Activated T-cell treated with anti-CD3 and anti-CD28 coated beads, Interleukin-2, amount 50 U/mL, for 72 hours (primary cell): Measurements from ENCODE around the gene PCSK6. TPM values are rescaled to one million over a fixed set of nuclear protein-coding genes. Genes with fewer than 3 reads are reported as not detected.

ENCODE experiments used
- ATAC-seq, 2 donors: fragments of 150-1000 bp; cut with Tn5 transposase; replicated peaks in 1 of 2; 2 replicates each; pipeline ENCODE4 v1.10.0; 2021; ENCODE audit warnings: moderate library complexity in 2 of 2, mild to moderate bottlenecking in 1 of 2
- DNase-seq, 2 donors: peaks; one replicate each; pipeline ENCODE4 v3.0.0; 2021 to 2022; ENCODE audit warnings: mixed read lengths in 1 of 2
- H3K27ac Mint-ChIP-seq: one replicate; pipeline ENCODE4 v1.8.0; 2022; ENCODE audit warnings: mild to moderate bottlenecking, moderate library complexity, mixed read lengths
- H3K27me3 Mint-ChIP-seq: one replicate; pipeline ENCODE4 v1.8.0; 2022; ENCODE audit warnings: low read depth, mixed read lengths
- H3K36me3 Mint-ChIP-seq, 2 donors: one replicate each; pipeline ENCODE4 v1.8.0; 2022; ENCODE audit warnings: mixed read lengths in 2 of 2, mild to moderate bottlenecking in 1 of 2; ENCODE audit not compliant: insufficient read depth in 2 of 2
- H3K4me1 Mint-ChIP-seq: one replicate; pipeline ENCODE4 v1.8.0; 2022; ENCODE audit warnings: low read depth, mixed read lengths
- H3K4me3 Mint-ChIP-seq, 2 donors: one replicate each; pipeline ENCODE4 v1.8.0; 2022; ENCODE audit warnings: mild to moderate bottlenecking in 2 of 2, mixed read lengths in 2 of 2, moderate library complexity in 2 of 2
- H3K9me3 Mint-ChIP-seq, 2 donors: one replicate each; pipeline ENCODE4 v1.8.0; 2022; ENCODE audit warnings: mixed read lengths in 2 of 2
- total RNA-seq, 2 donors: library from RNA; stranded (reverse); gene quantifications; one replicate each; pipeline ENCODE4 v1.2.3, GENCODE V29; 2022

Gene PCSK6
- total RNA-seq, 2 donors from 2014 or later = 0.51 to 2.3 TPM

GRCh38 chr15:101530224-101530958, 40.9 kb upstream of the PCSK6 start:
- no peak overlapping the region for H3K27ac Mint-ChIP-seq
- DNase-seq (no peak), ATAC-seq (no peak)
- H3K27me3 Mint-ChIP-seq = peaks cover 8% of the 10 kb centered on the region
- H3K36me3 Mint-ChIP-seq = no peaks in the 10 kb centered on the region
- no peaks in the 10 kb centered on the region for H3K4me1 Mint-ChIP-seq
- no peaks in the 10 kb centered on the region for H3K9me3 Mint-ChIP-seq
- no peak overlapping the region for H3K4me3 Mint-ChIP-seq

DNA sequence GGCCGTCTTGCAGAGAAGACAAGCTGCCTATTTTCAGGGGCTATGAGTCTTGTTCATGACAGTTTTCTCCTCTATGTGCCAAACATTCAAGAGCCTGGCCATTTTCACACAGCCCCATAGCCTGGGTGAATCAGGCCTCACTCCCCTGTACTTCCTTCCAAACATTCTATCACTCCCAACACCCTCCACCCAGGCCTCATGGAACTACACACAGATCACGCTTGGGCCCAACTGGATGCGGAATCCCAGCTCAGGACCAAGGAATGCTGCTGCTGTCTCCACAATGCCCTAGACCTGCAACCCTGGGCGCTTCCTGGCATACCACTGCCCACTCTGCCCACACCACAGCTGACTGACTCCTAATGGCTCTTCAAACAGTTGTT, 39.4 kb upstream of the PCSK6 start:
- no peaks in the 10 kb centered on the region for H3K4me1 Mint-ChIP-seq
- no peak for DNase-seq
- no peaks in the 10 kb centered on the region for H3K9me3 Mint-ChIP-seq
- ATAC-seq = no peak
- no peak overlapping the region for H3K4me3 Mint-ChIP-seq
- no peaks in the 10 kb centered on the region for H3K36me3 Mint-ChIP-seq
- no peaks in the 10 kb centered on the region for H3K27me3 Mint-ChIP-seq
- H3K27ac Mint-ChIP-seq = no peak overlapping the region

- ATAC-seq = no peak
- Mint-ChIP-seq H3K4me1 (no peaks in the 10 kb centered on the region), H3K27me3 (no peaks in the 10 kb centered on the region), H3K36me3 (no peaks in the 10 kb centered on the region), H3K9me3 (no peaks in the 10 kb centered on the region), H3K4me3 (no peak overlapping the region), H3K27ac (no peak overlapping the region)
- DNase-seq = no peak
Measured at GRCh38 chr15:101528108-101528916, 38.8 kb upstream of the PCSK6 start.

- ATAC-seq (no peak), DNase-seq (no peak)
- H3K36me3 Mint-ChIP-seq = no peaks in the 10 kb centered on the region
- no peaks in the 10 kb centered on the region for H3K4me1 Mint-ChIP-seq
- peaks cover 6% of the 10 kb centered on the region for H3K27me3 Mint-ChIP-seq
- no peaks in the 10 kb centered on the region for H3K9me3 Mint-ChIP-seq
- H3K27ac Mint-ChIP-seq = no peak overlapping the region
- no peak overlapping the region for H3K4me3 Mint-ChIP-seq
Measured at GRCh38 chr15:101526890-101527289, 37.4 kb upstream of the PCSK6 start.

DNA sequence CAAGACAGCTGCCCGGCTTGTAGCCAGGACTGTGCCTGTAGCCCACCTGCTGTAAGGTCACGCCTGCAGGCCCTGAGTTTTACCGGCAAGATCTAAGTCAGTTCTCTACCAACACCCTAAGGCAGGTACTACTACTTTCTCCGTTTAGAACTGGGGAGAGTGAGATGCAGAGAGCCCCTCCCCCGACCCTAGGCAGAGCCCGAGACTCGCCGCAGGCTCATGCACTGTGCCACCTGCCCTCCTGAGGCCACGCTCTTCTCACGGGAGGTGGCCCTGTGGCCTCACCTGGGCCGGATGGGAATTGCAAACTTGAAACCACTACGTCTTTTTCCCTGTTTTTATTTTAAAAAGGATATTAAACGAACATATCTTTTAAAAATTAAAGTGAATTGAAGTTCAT, 36.9 kb upstream of the PCSK6 start:
- DNase-seq (no peak), ATAC-seq (no peak)
- no peaks in the 10 kb centered on the region for H3K9me3 Mint-ChIP-seq
- H3K4me3 Mint-ChIP-seq = no peak overlapping the region
- H3K36me3 Mint-ChIP-seq = no peaks in the 10 kb centered on the region
- H3K27ac Mint-ChIP-seq = no peak overlapping the region
- peaks cover 3% of the 10 kb centered on the region for H3K4me1 Mint-ChIP-seq
- H3K27me3 Mint-ChIP-seq = peaks cover 6% of the 10 kb centered on the region

GRCh38 chr15:101526021-101526420, 36.5 kb upstream of the PCSK6 start:
- Mint-ChIP-seq H3K9me3 (no peaks in the 10 kb centered on the region), H3K27me3 (peaks cover 6% of the 10 kb centered on the region), H3K27ac (no peak overlapping the region), H3K4me1 (peaks cover 5% of the 10 kb centered on the region), H3K4me3 (no peak overlapping the region), H3K36me3 (no peaks in the 10 kb centered on the region)
- DNase-seq (no peak), ATAC-seq (no peak)

DNA sequence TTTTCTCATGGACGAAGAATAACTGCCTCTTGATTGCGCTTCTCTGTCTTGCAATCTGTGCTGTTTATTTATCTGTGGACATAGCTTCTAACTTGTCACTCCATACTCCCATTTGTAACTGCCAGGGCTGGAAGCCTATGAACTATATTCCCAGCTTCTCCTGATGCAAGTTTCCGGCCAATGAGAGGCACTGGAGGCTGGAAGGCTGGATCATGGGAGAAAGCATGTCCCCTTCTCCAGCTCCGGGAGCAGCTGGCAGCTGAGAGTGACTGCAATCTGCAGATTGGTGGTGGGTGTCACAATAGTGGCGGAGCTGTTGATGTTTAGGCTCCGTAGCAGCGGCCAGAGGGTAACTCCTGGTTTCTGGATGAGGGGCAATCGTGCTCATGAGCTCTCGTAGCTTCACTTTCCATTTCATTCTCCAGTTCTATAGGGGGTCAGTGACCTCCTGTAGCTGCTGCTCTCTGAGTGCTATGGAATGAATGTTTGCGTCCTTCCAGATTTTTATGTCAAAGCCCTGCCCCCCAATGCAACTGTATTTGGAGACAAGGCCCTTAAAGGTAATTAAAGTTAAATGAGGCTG, 35.7 kb upstream of the PCSK6 start:
- no peak for ATAC-seq
- H3K27ac Mint-ChIP-seq = no peak overlapping the region
- DNase-seq = no peak
- H3K9me3 Mint-ChIP-seq = no peaks in the 10 kb centered on the region
- no peaks in the 10 kb centered on the region for H3K36me3 Mint-ChIP-seq
- H3K27me3 Mint-ChIP-seq = peaks cover 14% of the 10 kb centered on the region
- H3K4me1 Mint-ChIP-seq = peaks cover 5% of the 10 kb centered on the region
- no peak overlapping the region for H3K4me3 Mint-ChIP-seq

DNA sequence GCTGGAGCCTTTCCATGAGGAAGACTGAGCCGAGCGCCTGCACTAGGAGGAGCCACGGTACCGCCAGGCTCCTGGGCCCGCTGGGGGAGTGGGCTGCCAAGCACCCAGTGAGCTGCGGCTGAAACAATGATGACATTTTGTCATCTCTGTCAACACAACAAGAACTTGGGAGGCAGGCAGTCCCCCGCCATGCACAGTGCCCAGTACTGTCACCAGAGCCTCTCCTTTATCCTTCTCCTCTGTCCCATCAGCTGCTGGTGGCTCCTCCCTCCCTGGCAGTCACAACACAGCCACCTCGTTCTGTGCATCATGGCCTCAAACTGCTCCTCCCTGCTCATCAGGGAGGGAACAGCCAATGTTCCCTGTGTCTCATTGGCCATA, 34.0 kb upstream of the PCSK6 start:
- H3K4me3 Mint-ChIP-seq = no peak overlapping the region
- no peak overlapping the region for H3K27ac Mint-ChIP-seq
- DNase-seq = no peak

GRCh38 chr15:101522621-101523559, 33.4 kb upstream of the PCSK6 start:
- Mint-ChIP-seq H3K4me3 (no peak overlapping the region), H3K27ac (no peak overlapping the region), H3K9me3 (peaks cover 5 to 12% of the 10 kb centered on the region in 2 donors), H3K27me3 (peaks cover 16% of the 10 kb centered on the region), H3K4me1 (peaks cover 5% of the 10 kb centered on the region), H3K36me3 (peaks cover 6 to 7% of the 10 kb centered on the region in 2 donors)
- DNase-seq (no peak), ATAC-seq (no peak)

More for the DNA sequence above, 34.0 kb upstream of the PCSK6 start:
- ATAC-seq = no peak
- Mint-ChIP-seq H3K9me3 (peaks cover 4 to 6% of the 10 kb centered on the region in 2 donors), H3K27me3 (peaks cover 16% of the 10 kb centered on the region), H3K36me3 (peaks cover 3 to 4% of the 10 kb centered on the region in 2 donors), H3K4me1 (peaks cover 5% of the 10 kb centered on the region)

DNA sequence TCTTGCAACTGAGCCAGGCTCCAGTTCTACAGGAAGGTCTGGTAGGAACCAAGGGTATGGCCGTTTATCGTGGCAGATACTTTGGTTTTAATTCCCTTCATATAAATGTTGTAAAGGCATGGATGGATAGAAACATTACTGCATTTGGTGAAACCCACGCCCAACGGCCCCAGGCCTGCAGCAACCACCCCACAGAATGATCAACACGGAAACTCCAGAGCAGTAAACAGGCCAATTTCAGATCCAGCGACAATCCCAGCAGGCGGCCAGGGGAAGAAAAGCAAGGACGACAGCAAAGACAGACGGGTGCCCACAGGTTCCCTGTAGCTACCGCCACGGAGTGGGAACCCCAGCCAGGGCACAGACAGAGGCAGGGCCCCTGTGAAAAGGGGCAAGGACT, 32.6 kb upstream of the PCSK6 start:
- ATAC-seq (no peak), DNase-seq (no peak)
- peaks cover 6 to 14% of the 10 kb centered on the region in 2 donors for H3K9me3 Mint-ChIP-seq
- H3K4me3 Mint-ChIP-seq = no peak overlapping the region
- no peak overlapping the region for H3K27ac Mint-ChIP-seq
- peaks cover 16% of the 10 kb centered on the region for H3K27me3 Mint-ChIP-seq
- peaks cover 5% of the 10 kb centered on the region for H3K4me1 Mint-ChIP-seq
- H3K36me3 Mint-ChIP-seq = peaks cover 6 to 13% of the 10 kb centered on the region in 2 donors

DNA sequence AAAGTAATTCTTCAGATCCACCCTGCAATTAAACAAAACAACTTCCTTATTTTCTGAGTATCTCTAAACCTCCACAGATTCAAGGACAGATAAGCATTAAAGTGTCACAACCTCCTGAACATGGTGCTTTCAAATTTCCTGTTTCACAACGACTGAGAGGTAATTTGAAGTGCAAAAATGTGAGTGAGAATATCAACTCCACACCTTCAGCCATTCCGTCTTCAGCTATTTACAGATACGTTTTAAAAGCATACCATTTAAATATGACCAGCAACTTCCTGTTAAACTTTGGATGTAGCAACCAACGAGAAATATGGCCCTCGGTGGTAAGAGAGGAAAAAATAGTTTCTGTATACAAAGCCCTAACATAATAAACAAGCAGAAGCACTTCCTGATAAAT, 32.1 kb upstream of the PCSK6 start:
- no peak for ATAC-seq
- no peak overlapping the region for H3K27ac Mint-ChIP-seq
- peaks cover 5% of the 10 kb centered on the region for H3K4me1 Mint-ChIP-seq
- peaks cover 6 to 17% of the 10 kb centered on the region in 2 donors for H3K9me3 Mint-ChIP-seq
- no peak overlapping the region for H3K4me3 Mint-ChIP-seq
- H3K36me3 Mint-ChIP-seq = peaks cover 8 to 16% of the 10 kb centered on the region in 2 donors
- peaks cover 16% of the 10 kb centered on the region for H3K27me3 Mint-ChIP-seq
- DNase-seq = no peak

GRCh38 chr15:101521069-101521468, 31.6 kb upstream of the PCSK6 start:
- no peak overlapping the region for H3K4me3 Mint-ChIP-seq
- H3K36me3 Mint-ChIP-seq = peaks cover 10 to 16% of the 10 kb centered on the region in 2 donors
- DNase-seq = no peak
- peaks cover 16% of the 10 kb centered on the region for H3K27me3 Mint-ChIP-seq
- peaks cover 7 to 19% of the 10 kb centered on the region in 2 donors for H3K9me3 Mint-ChIP-seq
- H3K4me1 Mint-ChIP-seq = peaks cover 5% of the 10 kb centered on the region
- no peak for ATAC-seq
- no peak overlapping the region for H3K27ac Mint-ChIP-seq
